Stimulated activated CD8-positive, alpha-beta memory T cell treated with anti-CD3 and anti-CD28 coated beads, Interleukin-4, amount 100 ng/mL, for 1 hour (primary cell): Measurements from ENCODE around the gene CHRM5.
A peak's percentile ranks its signal among the peaks of the same experiment; 100 is the strongest.
"Not testable (repeated sequence)": the region's sequence is repeated elsewhere in the genome, so short reads cannot be mapped to it uniquely, and the experiment has no call there.

Experiments
- DNase-seq, 2 donors: peaks; one replicate each; pipeline ENCODE4 v3.0.0-alpha.2; 2020; ENCODE audit warnings: low read depth in 2 of 2, low spot score in 1 of 2

Gene CHRM5

GRCh38 chr15:34038871-34039789, 70.8 kb downstream of the CHRM5 start, which contains the start of gene AVEN:
Gene AVEN (minus strand): TSS chr15:34039204. CDS start chr15:34039046, 158 bp downstream.
- DNase-seq, result peak in 1 of 2 donors; percentile 21

GRCh38 chr15:34039790-34040113, 71.5 kb downstream of the CHRM5 start:
- no peak for DNase-seq

GRCh38 chr15:34043391-34043790, 75.1 kb downstream of the CHRM5 start:
- DNase-seq, result no peak

- no peak for DNase-seq
These were observed 75.5 kb downstream of the CHRM5 start for GRCh38 chr15:34043813-34044212.

- no peak for DNase-seq
These were observed 78.3 kb downstream of the CHRM5 start for GRCh38 chr15:34046471-34047145.

- DNase-seq, result no peak
These were observed 79.8 kb downstream of the CHRM5 start for GRCh38 chr15:34047893-34048775.

GRCh38 chr15:34049112-34049511, 80.8 kb downstream of the CHRM5 start:
- DNase-seq, result no peak

GRCh38 chr15:34050385-34050784, 82.1 kb downstream of the CHRM5 start:
- not testable (repeated sequence) for DNase-seq

GRCh38 chr15:34054081-34054707, 85.9 kb downstream of the CHRM5 start:
- DNase-seq, result no peak

- DNase-seq, result no peak
These were observed 87.7 kb downstream of the CHRM5 start for GRCh38 chr15:34055868-34056595.

- DNase-seq, result no peak
These were observed 88.6 kb downstream of the CHRM5 start for GRCh38 chr15:34056911-34057310.

- no peak for DNase-seq
These were observed 91.2 kb downstream of the CHRM5 start for GRCh38 chr15:34059476-34059875.

- DNase-seq, result no peak
These were observed 91.6 kb downstream of the CHRM5 start for GRCh38 chr15:34059946-34060345.

GRCh38 chr15:34064438-34064837, 96.1 kb downstream of the CHRM5 start:
- no peak for DNase-seq

- DNase-seq, result no peak
These were observed 97.0 kb downstream of the CHRM5 start for GRCh38 chr15:34065261-34065660.

- no peak for DNase-seq
These were observed 97.6 kb downstream of the CHRM5 start for GRCh38 chr15:34065941-34066340.

- no peak for DNase-seq
These were observed 101.7 kb downstream of the CHRM5 start for GRCh38 chr15:34070003-34070402.

- no peak for DNase-seq
These were observed 108.5 kb downstream of the CHRM5 start for GRCh38 chr15:34076785-34077184.

GRCh38 chr15:34078900-34079299, 110.6 kb downstream of the CHRM5 start:
- DNase-seq, result no peak

GRCh38 chr15:34079904-34080303, 111.6 kb downstream of the CHRM5 start:
- no peak for DNase-seq
